ENCODE data around the gene KCNG2. TPM values are rescaled to one million over a fixed set of nuclear protein-coding genes. Genes with fewer than 3 reads are reported as not detected.
"Not testable (repeated sequence)": the region's sequence is repeated elsewhere in the genome, so short reads cannot be mapped to it uniquely, and the experiment has no call there.

The KCNG2 gene
- total RNA-seq, 2 experiments from 2014 or later = not detected

DNA sequence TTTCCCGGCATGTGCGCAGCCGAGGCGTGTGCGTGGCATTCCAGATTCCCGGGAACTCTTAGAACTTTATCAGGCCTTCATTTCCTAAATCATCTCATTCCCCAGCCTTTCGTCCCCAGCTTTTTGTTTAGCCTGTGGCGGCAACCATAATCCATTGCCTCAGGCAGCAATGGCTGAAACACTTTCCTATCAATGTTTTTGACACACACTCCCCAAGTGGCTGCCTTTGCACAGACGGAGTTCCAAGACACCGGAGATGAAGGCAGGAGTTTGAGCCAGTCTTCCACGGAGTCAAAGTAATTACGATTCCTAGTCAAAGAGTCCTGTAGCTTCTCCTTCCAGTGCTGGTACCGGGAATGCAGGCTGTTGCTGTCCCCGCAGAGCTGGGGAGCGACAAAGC is 64.8 kb downstream of the KCNG2 start:
- H3K36me3 ChIP-seq (ENCODE audit: insufficient read depth, low read length) = no peaks in the 10 kb centered on the region
- H2AFZ ChIP-seq (ENCODE audit: low read length) = no peak overlapping the region
- no peaks in the 10 kb centered on the region for H3K9me2 ChIP-seq (ENCODE audit: insufficient read depth, low read length)

DNA sequence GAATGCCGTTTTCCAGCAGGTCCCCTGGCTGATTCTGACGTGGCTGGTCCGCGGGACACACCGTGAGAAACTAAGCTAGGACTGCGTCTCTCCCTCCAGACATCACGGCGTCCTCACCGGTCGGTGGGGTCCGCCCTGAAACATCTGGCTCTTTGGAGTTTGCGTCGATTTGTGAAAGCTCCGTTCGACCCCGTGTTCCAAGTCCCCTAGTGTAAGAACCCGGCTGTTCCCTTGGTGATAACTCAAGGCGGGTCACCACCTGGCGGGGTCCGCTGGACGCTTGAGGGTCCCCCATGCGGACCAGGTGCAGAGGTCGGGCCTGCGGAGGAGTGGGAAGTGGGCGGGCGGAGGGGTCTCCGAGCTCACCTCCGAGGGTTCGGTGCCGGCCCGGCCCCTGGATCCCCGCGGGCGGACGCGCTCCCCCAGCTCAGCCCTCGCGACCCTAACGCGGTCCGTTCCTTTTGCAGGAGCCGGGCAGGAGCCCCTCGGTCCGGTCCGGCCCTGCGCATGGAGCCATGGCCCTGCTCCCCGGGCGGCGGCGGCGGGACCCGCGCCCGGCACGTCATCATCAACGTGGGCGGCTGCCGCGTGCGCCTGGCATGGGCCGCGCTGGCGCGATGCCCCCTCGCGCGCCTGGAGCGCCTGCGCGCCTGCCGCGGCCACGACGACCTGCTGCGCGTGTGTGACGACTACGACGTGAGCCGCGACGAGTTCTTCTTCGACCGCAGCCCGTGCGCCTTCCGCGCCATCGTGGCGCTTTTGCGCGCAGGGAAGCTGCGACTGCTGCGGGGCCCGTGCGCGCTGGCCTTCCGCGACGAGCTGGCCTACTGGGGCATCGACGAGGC is 65.6 kb downstream of the KCNG2 start:
- Histone ChIP-seq H3K9me3 (ENCODE audit: low read length) (no peaks in the 10 kb centered on the region), H3K4me2 (ENCODE audit: low read length) (no peak overlapping the region), H2AFZ (ENCODE audit: low read length) (no peak overlapping the region), H3K9me2 (ENCODE audit: insufficient read depth, low read length) (no peaks in the 10 kb centered on the region), H3K79me2 (ENCODE audit: insufficient read depth, low read depth, low read length) (no peaks in the 10 kb centered on the region), H3K27ac (ENCODE audit: low read depth, low read length, poor library complexity, severe bottlenecking) (no peak overlapping the region), H3K36me3 (ENCODE audit: insufficient read depth, low read length) (no peaks in the 10 kb centered on the region), H4K20me1 (ENCODE audit: insufficient read depth, low read length) (no peaks in the 10 kb centered on the region), H3K4me3 (ENCODE audit: low read depth, low read length, poor library complexity, severe bottlenecking) (no peak overlapping the region), H3K4me1 (ENCODE audit: insufficient read depth, low read length, poor library complexity, severe bottlenecking) (no peaks in the 10 kb centered on the region)
- POLR2A ChIA-PET = no interaction called here
- intact Hi-C loops (cut with micrococcal nuclease; ENCODE audit: unreplicated experiment) = no loop called here
- no peak for DNase-seq (ENCODE audit: low spot score)
- CTCF ChIA-PET (ENCODE audit: unreplicated experiment) = no interaction called here
- BruUV-seq (replicated peaks) = no TSS peak
- TF ChIP-seq, protein P1, sequence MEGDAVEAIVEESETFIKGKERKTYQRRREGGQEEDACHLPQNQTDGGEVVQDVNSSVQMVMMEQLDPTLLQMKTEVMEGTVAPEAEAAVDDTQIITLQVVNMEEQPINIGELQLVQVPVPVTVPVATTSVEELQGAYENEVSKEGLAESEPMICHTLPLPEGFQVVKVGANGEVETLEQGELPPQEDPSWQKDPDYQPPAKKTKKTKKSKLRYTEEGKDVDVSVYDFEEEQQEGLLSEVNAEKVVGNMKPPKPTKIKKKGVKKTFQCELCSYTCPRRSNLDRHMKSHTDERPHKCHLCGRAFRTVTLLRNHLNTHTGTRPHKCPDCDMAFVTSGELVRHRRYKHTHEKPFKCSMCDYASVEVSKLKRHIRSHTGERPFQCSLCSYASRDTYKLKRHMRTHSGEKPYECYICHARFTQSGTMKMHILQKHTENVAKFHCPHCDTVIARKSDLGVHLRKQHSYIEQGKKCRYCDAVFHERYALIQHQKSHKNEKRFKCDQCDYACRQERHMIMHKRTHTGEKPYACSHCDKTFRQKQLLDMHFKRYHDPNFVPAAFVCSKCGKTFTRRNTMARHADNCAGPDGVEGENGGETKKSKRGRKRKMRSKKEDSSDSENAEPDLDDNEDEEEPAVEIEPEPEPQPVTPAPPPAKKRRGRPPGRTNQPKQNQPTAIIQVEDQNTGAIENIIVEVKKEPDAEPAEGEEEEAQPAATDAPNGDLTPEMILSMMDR (conservative IDR thresholded peaks at IDR 0.05; ENCODE audit: low read length) = no peak
- TF ChIP-seq EZH2phosphoT487 (IDR thresholded peaks at IDR 0.05; ENCODE audit: borderline replicate concordance, low read depth, low read length) = no peak

More for the DNA sequence above, 64.8 kb downstream of the KCNG2 start:
- H3K4me3 ChIP-seq (ENCODE audit: low read depth, low read length, poor library complexity, severe bottlenecking) = no peak overlapping the region
- H3K4me2 ChIP-seq (ENCODE audit: low read length) = no peak overlapping the region
- H3K79me2 ChIP-seq (ENCODE audit: insufficient read depth, low read depth, low read length) = no peaks in the 10 kb centered on the region
- H3K4me1 ChIP-seq (ENCODE audit: insufficient read depth, low read length, poor library complexity, severe bottlenecking) = no peaks in the 10 kb centered on the region
- BruUV-seq (replicated peaks) = no TSS peak
- CTCF ChIA-PET (ENCODE audit: unreplicated experiment) = no interaction called here
- POLR2A ChIA-PET = no interaction called here
- H4K20me1 ChIP-seq (ENCODE audit: insufficient read depth, low read length) = no peaks in the 10 kb centered on the region
- no peak for DNase-seq (ENCODE audit: low spot score)
- no peak for TF ChIP-seq EZH2phosphoT487 (IDR thresholded peaks at IDR 0.05; ENCODE audit: borderline replicate concordance, low read depth, low read length)
- TF ChIP-seq, protein P1 (conservative IDR thresholded peaks at IDR 0.05; ENCODE audit: low read length) = no peak
- intact Hi-C loops (cut with micrococcal nuclease; ENCODE audit: unreplicated experiment) = no loop called here
- no peak overlapping the region for H3K27ac ChIP-seq (ENCODE audit: low read depth, low read length, poor library complexity, severe bottlenecking)
- H3K9me3 ChIP-seq (ENCODE audit: low read length) = no peaks in the 10 kb centered on the region

DNA sequence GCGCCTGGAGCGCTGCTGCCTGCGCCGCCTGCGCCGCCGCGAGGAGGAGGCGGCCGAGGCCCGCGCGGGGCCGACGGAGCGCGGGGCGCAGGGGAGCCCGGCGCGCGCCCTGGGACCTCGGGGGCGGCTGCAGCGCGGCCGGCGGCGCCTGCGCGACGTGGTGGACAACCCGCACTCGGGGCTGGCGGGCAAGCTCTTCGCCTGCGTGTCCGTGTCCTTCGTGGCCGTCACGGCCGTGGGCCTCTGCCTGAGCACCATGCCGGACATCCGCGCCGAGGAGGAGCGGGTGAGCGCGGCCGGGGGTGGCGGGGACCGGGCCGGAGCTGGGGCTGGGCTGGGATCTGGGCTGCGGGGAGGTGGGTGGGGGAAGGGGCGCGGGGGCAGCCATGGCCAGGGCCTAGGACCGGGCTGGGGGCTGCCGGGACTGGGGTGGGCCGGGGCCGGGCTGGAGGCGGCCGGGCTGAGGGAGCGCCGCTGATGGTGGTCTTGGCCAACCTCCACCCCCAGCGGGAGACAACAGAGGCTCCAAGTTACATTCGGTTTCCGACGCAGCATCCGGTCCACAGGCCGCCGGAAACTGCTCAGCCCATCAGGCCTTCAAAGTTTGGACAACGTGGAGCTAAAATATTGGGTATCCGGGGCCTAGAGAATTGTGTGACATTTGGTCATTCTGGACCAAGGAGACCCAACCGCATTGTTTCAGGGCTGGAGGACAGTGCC is 66.4 kb downstream of the KCNG2 start:
- BruUV-seq (replicated peaks) = no TSS peak

DNA sequence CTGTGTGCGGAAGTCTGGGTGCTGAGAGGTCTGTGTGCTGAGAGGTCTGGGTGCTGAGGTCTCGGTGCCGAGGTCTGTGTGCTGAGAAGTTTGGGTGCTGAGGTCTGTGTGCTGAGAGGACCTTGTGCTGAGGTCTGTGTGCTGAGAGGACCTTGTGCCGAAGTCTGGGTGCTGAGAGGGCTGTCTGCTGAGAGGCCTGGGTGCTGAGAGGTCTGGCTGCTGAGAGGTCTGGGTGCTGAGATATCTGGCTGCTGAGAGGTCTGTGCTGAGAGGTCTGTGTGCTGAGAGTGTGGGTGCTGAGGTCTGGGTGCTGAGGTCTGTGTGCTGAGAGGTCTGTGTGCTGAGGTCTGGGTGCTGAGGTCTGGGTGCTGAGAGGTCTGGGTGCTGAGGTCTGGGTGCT is 67.2 kb downstream of the KCNG2 start:
- H3K9me2 ChIP-seq (ENCODE audit: insufficient read depth, low read length); DNase-seq (ENCODE audit: low spot score); POLR2A ChIA-PET; intact Hi-C loops (cut with micrococcal nuclease; ENCODE audit: unreplicated experiment); H3K27ac ChIP-seq (ENCODE audit: low read depth, low read length, poor library complexity, severe bottlenecking); H4K20me1 ChIP-seq (ENCODE audit: insufficient read depth, low read length); CTCF ChIA-PET (ENCODE audit: unreplicated experiment); H3K9me3 ChIP-seq (ENCODE audit: low read length); H2AFZ ChIP-seq (ENCODE audit: low read length); H3K79me2 ChIP-seq (ENCODE audit: insufficient read depth, low read depth, low read length); BruUV-seq (replicated peaks); H3K4me3 ChIP-seq (ENCODE audit: low read depth, low read length, poor library complexity, severe bottlenecking); H3K36me3 ChIP-seq (ENCODE audit: insufficient read depth, low read length); H3K4me1 ChIP-seq (ENCODE audit: insufficient read depth, low read length, poor library complexity, severe bottlenecking); H3K4me2 ChIP-seq (ENCODE audit: low read length): not testable (repeated sequence)

More for the DNA sequence above, 66.4 kb downstream of the KCNG2 start:
- intact Hi-C loops (cut with micrococcal nuclease; ENCODE audit: unreplicated experiment) = no loop called here
- POLR2A ChIA-PET = no interaction called here
- Histone ChIP-seq H3K36me3 (ENCODE audit: insufficient read depth, low read length) (no peaks in the 10 kb centered on the region), H2AFZ (ENCODE audit: low read length) (no peak overlapping the region), H3K9me2 (ENCODE audit: insufficient read depth, low read length) (no peaks in the 10 kb centered on the region), H3K4me1 (ENCODE audit: insufficient read depth, low read length, poor library complexity, severe bottlenecking) (no peaks in the 10 kb centered on the region), H3K79me2 (ENCODE audit: insufficient read depth, low read depth, low read length) (no peaks in the 10 kb centered on the region), H3K9me3 (ENCODE audit: low read length) (no peaks in the 10 kb centered on the region), H3K4me2 (ENCODE audit: low read length) (no peak overlapping the region), H3K27ac (ENCODE audit: low read depth, low read length, poor library complexity, severe bottlenecking) (no peak overlapping the region), H3K4me3 (ENCODE audit: low read depth, low read length, poor library complexity, severe bottlenecking) (no peak overlapping the region), H4K20me1 (ENCODE audit: insufficient read depth, low read length) (no peaks in the 10 kb centered on the region)
- TF ChIP-seq, protein P1 (conservative IDR thresholded peaks at IDR 0.05; ENCODE audit: low read length) = no peak
- TF ChIP-seq EZH2phosphoT487 (IDR thresholded peaks at IDR 0.05; ENCODE audit: borderline replicate concordance, low read depth, low read length) = no peak
- CTCF ChIA-PET (ENCODE audit: unreplicated experiment) = no interaction called here
- no peak for DNase-seq (ENCODE audit: low spot score)

All from OCI-LY7 (cell line).